Right atrium auricular region (tissue), 2 donors: ENCODE measurements around the gene ASPM. TPM values are rescaled to one million over a fixed set of nuclear protein-coding genes. Genes with fewer than 3 reads are reported as not detected.

Experiments used
- DNase-seq: peaks from one replicate; pipeline ENCODE4 v3.0.0-alpha.2; 2019; ENCODE audit warnings: low spot score
- H3K27ac ChIP-seq, 2 donors: fragments of 200-600 bp; sonication (generic); 1 replicate in 1 of 2; 2 replicates in 1 of 2; pipeline ENCODE4 v1.5.1; 2016 to 2019
- H3K27me3 ChIP-seq, 2 donors: fragments of 200-600 bp; sonication (generic); one replicate each; pipeline versions ENCODE4 v1.5.1 to v1.6.0; 2017 to 2019
- H3K36me3 ChIP-seq: fragments of 200-600 bp; sonication (generic); one replicate; pipeline ENCODE4 v1.5.1; 2016
- H3K4me1 ChIP-seq, 2 donors: fragments of 200-600 bp; sonication (generic); one replicate each; pipeline versions ENCODE4 v1.5.1 to v1.6.0; 2017 to 2019
- H3K4me3 ChIP-seq, 2 donors: fragments of 200-600 bp; sonication (generic); 1 replicate in 1 of 2; 2 replicates in 1 of 2; pipeline ENCODE4 v1.5.1; 2017 to 2019; ENCODE audit warnings: mild to moderate bottlenecking in 1 of 2, moderate library complexity in 1 of 2
- H3K9me3 ChIP-seq, 2 donors: fragments of 200-600 bp; sonication (generic); one replicate each; pipeline ENCODE4 v1.5.1; 2019
- CTCF ChIP-seq, 2 donors: fragments of 200-600 bp; sonication (generic); IDR thresholded peaks; one replicate each; pipeline ENCODE4 v1.5.1; 2019; ENCODE audit warnings: antibody characterized with exemption in 2 of 2
- total RNA-seq, 2 donors: library from RNA; depleted of rRNA; stranded (reverse); fragments of >200 nt; gene quantifications; one replicate each; pipeline ENCODE4 v1.1.0, GENCODE V29; 2016

Gene ASPM
- total RNA-seq, 2 donors from 2014 or later = 0.20 to 2.4 TPM

GRCh38 chr1:197130677-197131304 lies 15.7 kb downstream of the ASPM start:
- TF ChIP-seq CTCF (IDR thresholded peaks at IDR 0.05) = no peak
- DNase-seq = no peak
- Histone ChIP-seq H3K27me3 (no peaks in the 10 kb centered on the region), H3K9me3 (no peaks in the 10 kb centered on the region), H3K4me3 (no peak overlapping the region), H3K27ac (no peak overlapping the region), H3K36me3 (no peaks in the 10 kb centered on the region), H3K4me1 (no peaks in the 10 kb centered on the region)

- Histone ChIP-seq H3K27ac (no peak overlapping the region), H3K27me3 (no peaks in the 10 kb centered on the region), H3K4me3 (no peak overlapping the region), H3K9me3 (no peaks in the 10 kb centered on the region), H3K36me3 (no peaks in the 10 kb centered on the region), H3K4me1 (no peaks in the 10 kb centered on the region)
- DNase-seq = no peak
- TF ChIP-seq CTCF (IDR thresholded peaks at IDR 0.05) = no peak
These were observed 16.8 kb downstream of the ASPM start for GRCh38 chr1:197129698-197130097.

- Histone ChIP-seq H3K27me3 (no peaks in the 10 kb centered on the region), H3K4me3 (no peak overlapping the region), H3K9me3 (no peaks in the 10 kb centered on the region), H3K36me3 (no peaks in the 10 kb centered on the region), H3K4me1 (no peaks in the 10 kb centered on the region), H3K27ac (no peak overlapping the region)
- no peak for DNase-seq
- TF ChIP-seq CTCF (IDR thresholded peaks at IDR 0.05) = no peak
These were observed 19.1 kb downstream of the ASPM start for GRCh38 chr1:197127246-197127912.

GRCh38 chr1:197126691-197127090 lies 19.8 kb downstream of the ASPM start:
- DNase-seq = no peak
- no peak overlapping the region for H3K4me3 ChIP-seq
- H3K36me3 ChIP-seq = no peaks in the 10 kb centered on the region
- TF ChIP-seq CTCF (IDR thresholded peaks at IDR 0.05) = no peak
- no peaks in the 10 kb centered on the region for H3K4me1 ChIP-seq
- H3K27ac ChIP-seq = no peak overlapping the region
- no peaks in the 10 kb centered on the region for H3K27me3 ChIP-seq
- H3K9me3 ChIP-seq = no peaks in the 10 kb centered on the region

- no peak for DNase-seq
- H3K4me1 ChIP-seq = no peaks in the 10 kb centered on the region
- H3K27me3 ChIP-seq = no peaks in the 10 kb centered on the region
- no peaks in the 10 kb centered on the region for H3K36me3 ChIP-seq
- no peak overlapping the region for H3K27ac ChIP-seq
- H3K9me3 ChIP-seq = no peaks in the 10 kb centered on the region
- no peak overlapping the region for H3K4me3 ChIP-seq
- TF ChIP-seq CTCF (IDR thresholded peaks at IDR 0.05) = no peak
These were observed 22.1 kb downstream of the ASPM start for GRCh38 chr1:197124376-197124775.

- Histone ChIP-seq H3K9me3 (no peaks in the 10 kb centered on the region), H3K4me3 (no peak overlapping the region), H3K36me3 (no peaks in the 10 kb centered on the region), H3K4me1 (no peaks in the 10 kb centered on the region), H3K27me3 (no peaks in the 10 kb centered on the region), H3K27ac (no peak overlapping the region)
- DNase-seq = no peak
- no peak for TF ChIP-seq CTCF (IDR thresholded peaks at IDR 0.05)
These were observed 30.3 kb downstream of the ASPM start for GRCh38 chr1:197116156-197116555.
